Tibial nerve (tissue), 4 donors: Measurements from ENCODE around the gene CRHR1. TPM values are rescaled to one million over a fixed set of nuclear protein-coding genes. Genes with fewer than 3 reads are reported as not detected.

Experiments
- DNase-seq, 2 donors: peaks; one replicate each; pipeline ENCODE4 v3.0.0-alpha.2; 2019; ENCODE audit warnings: low spot score in 2 of 2
- H3K27ac ChIP-seq, 4 donors: fragments of 200-600 bp; sonication (generic) in 3 of 4; one replicate each; pipeline ENCODE4 v1.5.1; 2017 to 2019; ENCODE audit warnings: mild to moderate bottlenecking in 1 of 4
- H3K27me3 ChIP-seq, 2 donors: fragments of 200-600 bp; sonication (generic) in 1 of 2; one replicate each; pipeline versions ENCODE4 v1.5.1 to v1.6.0; 2017 to 2019
- H3K36me3 ChIP-seq, 3 donors: fragments of 200-600 bp; sonication (generic); one replicate each; pipeline ENCODE4 v1.5.1; 2018 to 2019
- H3K4me1 ChIP-seq, 4 donors: fragments of 200-600 bp; sonication (generic) in 3 of 4; one replicate each; pipeline ENCODE4 v1.5.1; 2017 to 2019
- H3K4me3 ChIP-seq, 4 donors: fragments of 200-600 bp; sonication (generic) in 3 of 4; one replicate each; pipeline ENCODE4 v1.5.1; 2017 to 2019; ENCODE audit warnings: mild to moderate bottlenecking in 1 of 4, moderate library complexity in 1 of 4
- H3K9me3 ChIP-seq, 4 donors: fragments of 200-600 bp; sonication (generic) in 3 of 4; one replicate each; pipeline ENCODE4 v1.5.1; 2017 to 2019
- CTCF ChIP-seq, 5 experiments: fragments of 200-600 bp in 3 of 5; fragments of 450-650 bp in 2 of 5; sonication (generic) in 3 of 5; IDR thresholded peaks; one replicate each; pipeline ENCODE4 v1.5.1; 2016 to 2019; ENCODE audit warnings: antibody characterized with exemption in 5 of 5, mild to moderate bottlenecking in 3 of 5, moderate library complexity in 2 of 5
- EP300 ChIP-seq, 2 donors: sonication (generic); formaldehyde crosslinking; IDR thresholded peaks; one replicate each; pipeline ENCODE4 v1.6.1; 2017; ENCODE audit warnings: antibody characterized with exemption in 2 of 2, mild to moderate bottlenecking in 1 of 2
- POLR2A ChIP-seq, 2 donors: fragments of 450-650 bp; IDR thresholded peaks; one replicate each; pipeline ENCODE4 v1.6.1; 2017; ENCODE audit warnings: antibody characterized with exemption in 2 of 2, mild to moderate bottlenecking in 2 of 2, moderate library complexity in 2 of 2
- WGBS, 2 donors: methylation state at CpG; one replicate each; pipeline ENCODE4 v1.1.5; 2018; 5-methylcytosine and 5-hydroxymethylcytosine counted together
- total RNA-seq, 4 donors: library from RNA; depleted of rRNA; stranded (reverse); fragments of >200 nt; gene quantifications; one replicate each; pipeline ENCODE4 v1.1.0, GENCODE V29; 2016

The CRHR1 gene
- total RNA-seq, 4 donors from 2014 or later = not detected

DNA sequence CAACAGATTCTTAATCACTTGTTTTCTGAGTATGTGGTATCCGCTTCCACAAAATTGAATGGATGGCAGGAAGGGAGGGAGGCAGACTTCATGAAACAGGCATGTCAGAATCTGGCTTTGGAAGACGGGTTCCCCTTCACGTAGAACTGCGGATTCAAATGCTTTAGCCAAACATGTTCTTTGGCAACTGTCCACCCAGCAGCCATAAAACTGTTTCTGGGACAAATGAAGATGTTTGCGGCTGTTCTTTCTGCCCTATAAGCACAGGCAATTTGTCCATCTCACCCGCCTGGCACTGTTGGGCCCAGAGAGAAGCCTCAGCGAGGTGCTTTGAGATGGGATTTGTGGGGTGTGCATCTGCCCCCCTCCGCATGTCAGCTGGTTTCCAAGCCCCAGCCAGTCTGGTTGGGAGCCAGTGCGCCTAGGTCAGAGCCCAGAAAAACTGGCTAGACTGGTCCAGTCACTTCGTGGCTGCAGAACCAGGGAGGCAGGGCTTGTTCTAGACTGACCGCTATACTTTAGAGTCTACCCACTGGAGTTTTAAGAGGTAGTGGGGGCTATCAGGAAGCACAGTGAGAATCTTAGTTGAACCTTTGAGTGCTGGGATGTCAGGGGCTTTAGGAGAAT lies 6.3 kb downstream of the CRHR1 start:
- Histone ChIP-seq H3K27ac (no peak overlapping the region), H3K27me3 (peaks cover 2 to 88% of the 10 kb centered on the region in 2 donors), H3K4me3 (no peak overlapping the region), H3K4me1 (peaks cover 0 to 9% (median 1%) of the 10 kb centered on the region in 4 donors), H3K9me3 (no peaks in the 10 kb centered on the region), H3K36me3 (no peaks in the 10 kb centered on the region)
- DNase-seq = no peak
- WGBS, 2 donors = 45 to 46% methylated on average over 11 of the region's 11 CpGs
- no peak for TF ChIP-seq POLR2A (IDR thresholded peaks at IDR 0.05)
- no peak for TF ChIP-seq EP300 (IDR thresholded peaks at IDR 0.05)
- TF ChIP-seq CTCF (IDR thresholded peaks at IDR 0.05) = no peak

- H3K4me1 ChIP-seq = peaks cover 0 to 6% (median 0%) of the 10 kb centered on the region in 4 donors
- H3K27ac ChIP-seq = no peak overlapping the region
- H3K27me3 ChIP-seq = peaks cover 1 to 88% of the 10 kb centered on the region in 2 donors
- H3K9me3 ChIP-seq = no peaks in the 10 kb centered on the region
- H3K4me3 ChIP-seq = no peak overlapping the region
- 35 to 42% methylated on average over 8 of the region's 8 CpGs for WGBS, 2 donors
- no peaks in the 10 kb centered on the region for H3K36me3 ChIP-seq
- DNase-seq = no peak
- TF ChIP-seq CTCF (IDR thresholded peaks at IDR 0.05) = no peak
- no peak for TF ChIP-seq EP300 (IDR thresholded peaks at IDR 0.05)
- no peak for TF ChIP-seq POLR2A (IDR thresholded peaks at IDR 0.05)
These were observed 7.0 kb downstream of the CRHR1 start for GRCh38 chr17:45791041-45791582.

DNA sequence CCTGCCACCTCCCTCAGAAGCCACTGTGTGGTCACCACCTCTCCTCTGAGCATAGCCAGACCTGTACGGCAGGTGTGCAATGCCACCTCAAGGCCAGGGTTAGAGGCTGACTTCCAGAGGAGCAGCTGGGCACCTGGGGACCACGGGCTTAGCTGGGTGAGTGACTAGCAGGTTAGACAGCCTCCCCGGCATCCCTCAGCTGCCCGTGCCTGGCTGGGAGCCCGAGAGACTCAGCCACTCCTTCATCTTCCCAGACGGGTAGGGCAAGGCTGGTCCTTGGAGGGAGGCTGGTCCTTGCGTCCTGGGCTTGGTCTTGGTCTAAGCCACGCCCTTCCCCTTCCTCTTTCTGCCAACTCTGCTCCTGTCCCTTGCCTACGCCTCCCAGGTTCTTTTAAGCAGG lies 7.8 kb downstream of the CRHR1 start:
- no peak for DNase-seq
- no peak for TF ChIP-seq POLR2A (IDR thresholded peaks at IDR 0.05)
- no peak for TF ChIP-seq EP300 (IDR thresholded peaks at IDR 0.05)
- TF ChIP-seq CTCF (IDR thresholded peaks at IDR 0.05) = no peak
- Histone ChIP-seq H3K36me3 (no peaks in the 10 kb centered on the region), H3K9me3 (no peaks in the 10 kb centered on the region), H3K4me3 (no peak overlapping the region), H3K4me1 (peaks cover 0 to 6% (median 0%) of the 10 kb centered on the region in 4 donors), H3K27ac (no peak overlapping the region), H3K27me3 (peaks cover 0 to 91% of the 10 kb centered on the region in 2 donors)
- 54 to 59% methylated on average over 8 to 9 of the region's 9 CpGs for WGBS, 2 donors

DNA sequence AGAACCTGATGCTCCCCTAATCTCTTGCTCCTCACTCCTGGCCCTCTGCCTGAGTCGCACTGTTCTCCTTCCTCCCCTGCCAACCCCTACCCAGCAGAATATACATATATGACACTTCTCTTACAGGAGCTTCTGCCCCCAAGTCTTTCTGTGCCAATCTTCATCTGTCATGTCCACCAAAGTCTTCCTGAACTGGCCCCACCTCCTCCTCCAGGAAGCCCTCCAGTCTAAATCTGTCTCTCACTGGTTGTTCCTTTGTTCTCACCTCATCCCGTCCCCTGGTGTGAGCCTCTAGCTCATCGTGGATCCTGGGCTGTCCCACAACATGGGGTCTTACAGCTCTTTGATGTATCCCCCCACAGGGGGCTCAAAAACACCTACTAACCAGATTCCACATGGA lies 8.3 kb downstream of the CRHR1 start:
- TF ChIP-seq CTCF (IDR thresholded peaks at IDR 0.05) = no peak
- peaks cover 0 to 89% of the 10 kb centered on the region in 2 donors for H3K27me3 ChIP-seq
- DNase-seq = no peak
- H3K27ac ChIP-seq = no peak overlapping the region
- H3K36me3 ChIP-seq = no peaks in the 10 kb centered on the region
- H3K9me3 ChIP-seq = no peaks in the 10 kb centered on the region
- WGBS, 2 donors = 61% methylated on average over 3 of the region's 3 CpGs
- peaks cover 0 to 6% (median 0%) of the 10 kb centered on the region in 4 donors for H3K4me1 ChIP-seq
- H3K4me3 ChIP-seq = no peak overlapping the region

- TF ChIP-seq CTCF (IDR thresholded peaks at IDR 0.05) (no peak), EP300 (IDR thresholded peaks at IDR 0.05) (no peak), POLR2A (IDR thresholded peaks at IDR 0.05) (no peak)
- no peak for DNase-seq
- H3K27ac ChIP-seq = no peak overlapping the region
These were observed 9.1 kb downstream of the CRHR1 start for GRCh38 chr17:45792995-45793755.

More at GRCh38 chr17:45792995-45793755, 9.1 kb downstream of the CRHR1 start:
- H3K9me3 ChIP-seq = no peaks in the 10 kb centered on the region
- no peak overlapping the region for H3K4me3 ChIP-seq
- H3K36me3 ChIP-seq = no peaks in the 10 kb centered on the region
- 70 to 75% methylated on average over 16 to 22 of the region's 22 CpGs for WGBS, 2 donors
- peaks cover 0 to 6% (median 0%) of the 10 kb centered on the region in 4 donors for H3K4me1 ChIP-seq
- peaks cover 0 to 82% of the 10 kb centered on the region in 2 donors for H3K27me3 ChIP-seq
